IPS DF 4.7 (cell line): Measurements from ENCODE around the gene SPACA4.

Experiments
- DNase-seq: peaks from one replicate; pipeline ENCODE4 v3.0.0-alpha.2; 2013; ENCODE audit warnings: low spot score; ENCODE audit errors: extremely low read depth

The SPACA4 gene

GRCh38 chr19:48646722-48647216 is 40.2 kb downstream of the SPACA4 start:
- DNase-seq: no peak

- no peak for DNase-seq
Measured at GRCh38 chr19:48648134-48648533, 41.6 kb downstream of the SPACA4 start.

- no peak for DNase-seq
Measured at GRCh38 chr19:48650974-48651682, 44.6 kb downstream of the SPACA4 start.

- DNase-seq: no peak
Measured at GRCh38 chr19:48651683-48652048, 45.1 kb downstream of the SPACA4 start.

GRCh38 chr19:48654299-48655059 is 47.9 kb downstream of the SPACA4 start:
- no peak for DNase-seq

- no peak for DNase-seq
Measured at GRCh38 chr19:48656840-48657474, 50.4 kb downstream of the SPACA4 start.
